Suppressor macrophage (primary cell): ENCODE results near the gene MIS12.

ENCODE experiments used
- DNase-seq, 4 experiments: peaks; one replicate each; pipeline ENCODE4 v3.0.0-alpha.2; 2020 to 2022

Gene MIS12

DNA sequence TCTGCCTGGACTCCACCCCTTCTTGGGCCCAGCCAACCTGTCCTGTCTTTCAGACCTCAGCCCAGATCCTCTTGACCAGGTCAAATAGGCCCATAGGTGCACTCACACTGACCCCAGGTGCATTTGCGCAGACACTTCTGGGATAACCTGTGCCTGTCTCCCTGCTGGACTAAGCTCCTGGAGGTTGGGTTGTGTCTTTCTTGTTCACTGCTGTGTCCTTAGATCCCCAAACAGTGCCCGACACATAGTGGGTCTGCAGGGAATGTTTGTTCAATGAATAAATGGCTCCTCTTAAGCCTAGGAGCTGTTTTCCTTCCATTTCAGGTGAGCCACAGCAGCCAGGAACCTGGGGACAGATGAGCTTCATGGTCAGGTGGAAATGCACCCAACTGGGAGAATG lies 49.1 kb downstream of the MIS12 start:
- DNase-seq, result no peak

DNA sequence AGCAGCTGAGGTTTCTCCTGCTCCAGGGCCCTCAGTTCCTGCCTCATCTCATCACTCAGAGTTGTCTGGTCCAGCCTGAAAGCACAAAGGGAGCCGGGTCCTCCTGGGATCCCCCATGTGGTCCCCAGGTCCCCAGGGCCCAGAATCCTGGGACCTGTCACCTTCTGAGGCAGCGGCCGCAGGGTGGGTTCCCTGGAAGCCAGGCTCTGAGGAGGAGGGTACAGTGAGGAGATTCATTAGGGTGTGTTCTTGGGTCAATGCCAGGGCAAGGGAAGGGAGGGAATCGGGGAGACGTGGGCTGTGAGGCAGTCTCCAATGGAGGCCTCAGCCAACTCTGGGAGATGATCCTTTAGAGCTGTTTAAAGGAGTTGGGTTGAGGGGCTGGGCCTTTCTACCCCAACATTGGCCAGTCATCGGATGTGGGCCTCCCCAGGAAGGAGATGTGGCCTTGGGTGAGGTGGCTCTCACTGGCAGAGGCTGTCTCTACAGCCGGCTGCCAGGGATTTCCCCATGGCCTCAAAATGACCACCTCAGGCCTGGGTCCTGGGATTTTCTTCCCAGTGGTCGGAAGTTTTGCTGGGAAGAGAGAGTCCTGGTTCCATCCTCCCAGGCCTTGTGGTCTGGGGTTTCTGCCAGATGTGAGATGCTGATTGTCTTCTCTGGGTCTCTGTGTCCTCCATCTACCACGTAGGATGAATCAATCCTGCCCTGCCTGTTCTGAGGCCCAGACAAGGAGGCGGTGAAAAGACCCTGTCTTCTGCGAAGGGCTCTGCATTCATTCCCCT lies 50.7 kb downstream of the MIS12 start:
- DNase-seq, result no peak

DNA sequence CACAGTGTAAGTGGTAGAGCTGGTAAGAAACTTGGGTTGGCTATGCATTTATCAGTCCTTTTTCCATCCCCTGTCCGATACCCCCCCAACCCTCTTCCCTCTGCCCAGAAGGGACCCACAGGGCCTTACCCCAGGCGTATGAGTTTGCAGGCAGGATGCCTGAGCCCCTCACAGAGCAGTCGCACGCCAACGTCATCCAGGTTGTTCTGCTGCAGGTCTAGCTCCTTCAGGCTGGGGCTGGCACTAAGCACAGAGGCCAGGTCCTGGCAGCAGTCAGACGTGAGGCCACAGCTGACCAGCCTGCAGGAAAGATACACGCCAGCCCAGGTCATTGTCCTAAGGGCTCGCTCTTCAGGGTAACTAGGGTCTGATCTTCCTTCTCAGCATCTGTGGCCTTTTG lies 52.9 kb downstream of the MIS12 start:
- no peak for DNase-seq

DNA sequence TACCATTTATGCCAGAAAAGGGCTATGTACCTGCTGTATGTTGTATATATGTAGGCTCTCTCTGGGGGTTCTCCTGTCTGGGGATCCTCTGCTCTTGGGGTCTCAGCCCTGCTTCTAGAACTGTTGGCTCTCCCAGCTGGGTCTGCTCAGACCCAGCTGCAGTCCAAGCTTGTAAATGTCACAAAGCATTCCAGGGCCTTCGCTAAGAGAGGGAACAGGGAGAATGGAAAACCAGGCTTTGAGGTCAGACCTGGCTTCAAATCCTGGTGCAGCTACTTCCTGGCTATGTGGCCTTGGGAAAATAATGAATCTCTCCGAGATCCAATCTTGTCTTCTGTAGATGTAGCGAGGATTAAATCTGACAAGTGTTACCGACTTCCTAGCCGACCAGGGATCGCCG lies 54.0 kb downstream of the MIS12 start:
- DNase-seq, result no peak
